Fibroblast of pulmonary artery (primary cell): Measurements from ENCODE around the gene PPFIA2.
A peak's percentile ranks its signal among the peaks of the same experiment; 100 is the strongest.

Experiments
- DNase-seq: peaks from one replicate; pipeline ENCODE4 v3.0.0-alpha.2; 2010; ENCODE audit warnings: low read depth
- H3K4me3 ChIP-seq: replicated peaks from 2 replicates; pipeline ENCODE4 v1.5.1; 2011; ENCODE audit warnings: low read depth, mild to moderate bottlenecking, control low read depth, low read length, moderate library complexity
- CTCF ChIP-seq: IDR thresholded peaks from 2 replicates; pipeline ENCODE4 v1.5.1; 2011; ENCODE audit warnings: mild to moderate bottlenecking, control low read depth, low read length, inconsistent platforms; ENCODE audit errors: missing control alignments

Gene PPFIA2

GRCh38 chr12:81778719-81779118, 19.6 kb upstream of the PPFIA2 start:
- no peak for DNase-seq
- no peak for TF ChIP-seq CTCF
- no peak overlapping the region for H3K4me3 ChIP-seq

DNA sequence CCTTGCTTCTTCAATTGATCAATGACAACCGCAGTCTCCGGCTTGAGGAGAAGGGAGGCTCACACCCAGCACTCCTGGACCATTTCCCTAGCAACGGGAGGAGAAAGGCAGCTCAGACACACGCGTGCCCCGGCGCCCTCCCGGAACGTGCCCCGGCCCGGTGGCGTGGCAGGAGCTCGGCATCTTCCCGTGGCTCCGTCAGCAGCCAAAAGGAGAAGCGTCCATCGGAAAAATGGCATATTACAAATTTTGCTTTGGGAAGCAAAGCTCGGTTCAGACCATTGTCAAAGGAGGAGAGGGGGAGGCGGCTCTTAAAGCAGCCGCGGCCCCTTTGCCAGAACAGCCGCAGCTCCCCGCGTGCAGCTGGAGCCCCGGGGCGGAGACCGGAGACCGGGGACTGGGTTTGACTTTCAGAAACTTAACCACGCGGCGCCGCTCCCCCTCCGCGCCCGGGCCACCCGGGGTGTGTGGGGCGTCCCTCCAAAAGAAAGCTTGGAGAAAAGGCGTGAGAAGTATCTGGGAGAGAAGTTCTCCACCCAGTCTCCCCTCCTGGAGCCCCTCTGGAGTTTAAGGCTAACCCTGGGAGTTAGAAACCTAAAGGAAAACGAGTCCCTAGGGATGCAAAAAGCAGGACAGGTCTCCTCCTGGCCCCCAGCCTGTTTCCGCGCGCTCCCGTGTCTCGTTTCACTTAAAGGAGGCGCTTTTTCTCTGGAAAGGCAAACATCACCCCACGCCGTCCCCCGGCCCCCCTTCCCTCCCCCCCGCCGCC, 545 bp downstream of the PPFIA2 start:
- no peak for TF ChIP-seq CTCF
- peak; percentile 27 for DNase-seq
- H3K4me3 ChIP-seq = peak overlapping the region; percentile 49

GRCh38 chr12:81757731-81758365, 1.3 kb downstream of the PPFIA2 start:
- DNase-seq = no peak
- TF ChIP-seq CTCF = no peak
- peak overlapping the region; percentile 49 for H3K4me3 ChIP-seq

DNA sequence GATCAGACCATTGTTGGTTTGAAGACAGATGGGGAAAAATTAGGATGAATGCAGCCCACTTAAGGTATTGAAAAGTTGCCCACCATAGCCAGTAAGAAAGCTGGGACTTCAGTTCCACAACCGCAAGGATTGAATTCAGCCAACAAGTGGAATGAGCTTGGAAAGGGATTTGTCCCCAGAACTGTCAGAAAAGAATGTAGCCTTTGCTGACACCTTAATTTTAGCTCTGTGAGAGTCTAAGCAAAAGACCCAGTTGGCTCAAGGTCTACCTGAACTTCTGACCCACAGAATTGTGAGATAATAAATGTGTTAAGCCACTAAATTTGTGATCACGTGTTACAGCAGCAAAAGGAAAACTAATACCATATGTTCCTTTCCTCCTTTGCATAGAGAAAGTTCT, 29.4 kb downstream of the PPFIA2 start:
- H3K4me3 ChIP-seq = no peak overlapping the region
- no peak for TF ChIP-seq CTCF
- DNase-seq = no peak

- DNase-seq = no peak
- TF ChIP-seq CTCF = no peak
Observed at GRCh38 chr12:81727391-81727790, 31.8 kb downstream of the PPFIA2 start.

DNA sequence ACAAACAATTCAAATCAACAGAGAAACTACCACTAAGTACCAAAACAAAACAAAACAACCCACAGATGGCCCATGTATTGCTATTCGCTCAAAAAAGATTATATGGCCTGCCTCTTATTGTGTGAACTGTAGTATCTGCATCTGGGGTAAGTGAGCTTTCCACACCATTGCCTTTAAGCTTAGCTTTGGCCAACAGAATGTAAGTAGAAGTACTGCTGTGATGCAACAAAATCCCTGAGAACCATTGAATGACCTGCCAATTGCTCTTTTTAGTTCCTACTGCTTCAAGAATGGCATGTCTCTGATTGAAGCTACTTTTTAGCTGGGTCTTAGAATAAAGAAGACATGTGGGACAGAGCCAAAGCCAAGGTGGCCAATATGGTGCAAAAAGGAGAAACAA, 32.5 kb downstream of the PPFIA2 start:
- no peak for TF ChIP-seq CTCF
- DNase-seq = no peak
- H3K4me3 ChIP-seq = no peak overlapping the region

More at GRCh38 chr12:81727391-81727790, 31.8 kb downstream of the PPFIA2 start:
- no peak overlapping the region for H3K4me3 ChIP-seq

DNA sequence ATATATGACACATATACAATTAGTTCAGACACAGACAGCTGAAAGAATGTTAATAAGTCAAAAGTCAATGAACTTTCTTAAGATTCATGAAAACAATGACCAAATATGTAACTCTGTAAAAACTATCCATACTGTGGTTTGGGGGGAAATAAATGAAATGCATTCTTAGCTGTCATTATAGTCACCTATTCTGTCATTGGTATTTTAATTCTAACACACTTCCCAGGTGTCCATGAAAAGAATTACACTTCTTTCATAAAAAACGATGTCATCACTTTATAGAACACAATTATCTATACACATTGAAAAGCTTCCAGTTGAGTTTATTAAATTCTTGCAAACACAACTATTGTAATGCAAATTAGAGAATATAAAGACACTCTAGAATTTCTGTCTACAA, 35.8 kb downstream of the PPFIA2 start:
- no peak overlapping the region for H3K4me3 ChIP-seq
- DNase-seq = no peak
- no peak for TF ChIP-seq CTCF
